GM12801 (cell line): Measurements from ENCODE around the gene ATP5MG.

Experiments
- TF ChIP-seq, protein P1 (sequence below): IDR thresholded peaks from one replicate; pipeline ENCODE4 v1.5.1; 2011; ENCODE audit warnings: control low read depth; ENCODE audit not compliant: insufficient read length; ENCODE audit errors: extremely low read depth

ATP5MG gene

DNA sequence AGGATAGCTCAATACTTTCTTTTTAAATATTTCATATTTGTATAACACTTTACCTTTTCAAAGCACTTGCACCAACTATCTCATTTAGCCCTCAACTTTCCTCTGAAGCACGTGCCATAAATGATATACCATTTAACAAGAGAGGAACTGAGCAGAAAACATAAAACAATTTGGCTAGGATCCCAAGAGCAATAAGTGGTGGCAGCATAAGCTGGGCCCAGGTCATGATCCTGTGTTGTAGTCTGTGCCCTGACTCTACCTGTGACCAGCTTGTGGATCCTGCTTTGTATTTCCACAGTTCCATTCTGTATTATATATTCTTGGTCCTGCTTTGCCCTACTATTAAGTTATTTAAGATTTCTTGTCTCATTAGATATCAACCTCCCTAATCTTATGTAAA, 11.5 kb downstream of the ATP5MG start:
- TF ChIP-seq, protein P1, sequence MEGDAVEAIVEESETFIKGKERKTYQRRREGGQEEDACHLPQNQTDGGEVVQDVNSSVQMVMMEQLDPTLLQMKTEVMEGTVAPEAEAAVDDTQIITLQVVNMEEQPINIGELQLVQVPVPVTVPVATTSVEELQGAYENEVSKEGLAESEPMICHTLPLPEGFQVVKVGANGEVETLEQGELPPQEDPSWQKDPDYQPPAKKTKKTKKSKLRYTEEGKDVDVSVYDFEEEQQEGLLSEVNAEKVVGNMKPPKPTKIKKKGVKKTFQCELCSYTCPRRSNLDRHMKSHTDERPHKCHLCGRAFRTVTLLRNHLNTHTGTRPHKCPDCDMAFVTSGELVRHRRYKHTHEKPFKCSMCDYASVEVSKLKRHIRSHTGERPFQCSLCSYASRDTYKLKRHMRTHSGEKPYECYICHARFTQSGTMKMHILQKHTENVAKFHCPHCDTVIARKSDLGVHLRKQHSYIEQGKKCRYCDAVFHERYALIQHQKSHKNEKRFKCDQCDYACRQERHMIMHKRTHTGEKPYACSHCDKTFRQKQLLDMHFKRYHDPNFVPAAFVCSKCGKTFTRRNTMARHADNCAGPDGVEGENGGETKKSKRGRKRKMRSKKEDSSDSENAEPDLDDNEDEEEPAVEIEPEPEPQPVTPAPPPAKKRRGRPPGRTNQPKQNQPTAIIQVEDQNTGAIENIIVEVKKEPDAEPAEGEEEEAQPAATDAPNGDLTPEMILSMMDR = no peak

DNA sequence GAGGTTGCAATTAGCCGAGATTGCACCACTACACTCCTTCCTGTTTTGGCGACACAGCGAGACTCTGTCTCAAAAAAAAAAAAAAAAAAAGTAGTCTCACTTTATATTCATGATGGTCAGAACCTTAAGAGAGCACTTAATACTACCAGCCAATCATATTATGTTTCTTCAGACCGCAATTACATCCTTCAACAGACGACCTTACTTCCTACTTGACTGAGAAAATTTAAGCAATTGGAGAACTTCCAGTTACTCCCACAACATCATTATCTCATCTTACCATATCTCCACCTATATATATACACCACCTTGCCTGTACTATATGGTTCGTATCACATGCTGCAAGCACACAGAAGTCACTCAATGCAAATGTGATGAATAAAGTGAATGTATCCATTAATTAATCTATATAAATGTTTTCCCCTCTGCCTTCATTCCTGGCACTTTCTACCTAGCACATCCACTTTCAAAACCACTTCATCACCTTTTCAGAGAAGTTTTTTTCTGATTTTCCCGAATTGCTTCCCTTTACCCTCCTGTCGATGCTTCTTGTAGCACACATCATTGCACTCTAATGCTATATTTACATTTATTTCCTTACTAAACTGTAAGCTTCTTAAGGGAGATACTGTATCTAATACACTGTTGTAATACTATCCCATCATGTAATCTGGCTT, 13.8 kb downstream of the ATP5MG start:
- TF ChIP-seq, protein P1 = no peak

DNA sequence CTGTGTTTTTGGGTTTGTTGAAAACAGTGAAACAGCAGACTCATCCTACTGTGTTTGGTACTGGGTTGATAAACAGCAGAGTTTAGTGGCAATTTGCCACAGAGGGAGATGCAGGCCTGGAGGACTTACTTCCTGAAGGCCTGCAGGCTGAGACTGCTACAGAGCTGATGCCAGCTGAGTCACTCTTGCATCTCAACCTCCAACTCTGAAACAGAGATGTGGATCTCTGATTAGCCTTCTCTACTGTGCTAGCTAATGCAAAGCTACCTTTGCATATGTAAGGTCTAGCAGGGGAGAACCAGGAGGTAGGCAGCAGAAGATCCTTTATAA, 14.3 kb downstream of the ATP5MG start:
- TF ChIP-seq, protein P1 = no peak

DNA sequence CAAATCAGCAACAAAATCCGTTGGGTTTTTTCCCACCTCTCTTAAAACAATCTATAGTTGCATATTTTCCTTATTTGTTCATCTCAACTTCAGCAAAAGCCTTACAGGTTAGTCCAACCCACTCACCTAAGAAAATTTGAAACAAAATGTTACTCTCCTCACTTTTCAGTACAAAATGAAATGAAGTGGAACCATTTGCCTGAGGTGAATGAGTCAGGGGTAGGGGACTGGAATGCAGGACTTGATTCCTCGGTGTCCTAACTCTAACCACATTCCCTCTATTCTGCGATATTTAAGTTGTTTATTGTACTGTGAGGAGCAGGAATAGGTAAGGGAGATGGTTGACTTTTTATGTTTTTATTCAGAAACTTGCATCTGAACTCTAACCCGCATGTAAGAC, 16.4 kb downstream of the ATP5MG start:
- TF ChIP-seq, protein P1 = no peak

DNA sequence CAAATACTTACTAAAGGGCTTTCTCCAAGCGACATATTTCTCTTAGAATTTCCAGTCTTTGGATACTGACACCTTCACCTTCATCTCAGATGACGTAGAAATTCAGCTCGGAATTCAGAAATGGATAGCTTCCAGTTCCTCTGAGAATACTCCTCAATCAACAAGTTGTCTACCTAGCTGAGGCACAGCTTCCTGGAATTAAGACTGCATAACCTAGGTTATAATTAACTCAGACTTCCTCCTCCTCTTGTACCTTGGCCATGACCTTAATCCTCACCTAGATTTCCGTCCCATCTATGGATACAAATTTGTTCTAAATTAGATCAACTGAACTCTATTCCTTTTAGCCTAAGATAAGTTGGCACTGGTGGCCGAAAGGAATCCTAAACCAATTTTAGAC, 17.4 kb downstream of the ATP5MG start:
- TF ChIP-seq, protein P1 = no peak

DNA sequence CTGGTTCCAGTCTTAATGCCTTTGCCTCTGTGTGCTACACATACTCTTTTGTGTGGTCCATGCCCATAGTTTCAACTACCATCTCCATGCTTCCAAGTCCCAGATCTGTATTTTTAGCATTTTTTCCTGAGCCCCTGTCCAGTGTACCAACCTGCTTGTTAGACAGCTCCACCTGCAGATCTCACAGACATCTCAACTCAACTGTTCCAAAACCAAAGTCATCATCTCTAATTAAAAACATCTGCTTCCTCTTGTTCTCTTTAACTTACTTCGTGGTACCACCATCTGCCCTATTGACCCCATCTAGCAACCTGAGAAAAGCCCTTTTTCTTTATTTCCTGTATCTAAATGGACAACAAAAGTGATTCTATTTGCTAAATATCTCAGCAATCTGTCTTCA, 26.3 kb downstream of the ATP5MG start:
- TF ChIP-seq, protein P1 = no peak

DNA sequence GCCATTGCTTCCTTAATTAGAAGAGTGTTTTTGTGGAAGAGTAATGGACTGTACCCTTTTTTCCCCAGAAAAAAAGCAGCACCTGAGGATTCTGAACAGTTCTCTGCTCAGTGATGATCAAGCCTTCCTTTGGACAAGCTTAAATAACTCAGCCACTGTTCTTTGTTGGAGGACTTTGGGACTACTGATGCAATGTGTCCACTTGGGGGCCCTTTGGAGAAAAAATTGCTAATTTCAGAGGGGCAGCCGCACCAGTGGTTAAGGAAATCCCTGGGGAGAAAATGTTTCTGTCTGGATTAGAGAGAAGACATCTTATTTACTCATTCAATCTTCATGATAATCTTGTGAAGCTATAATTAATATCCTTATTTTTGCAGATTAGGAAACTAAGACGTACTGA, 29.6 kb downstream of the ATP5MG start:
- TF ChIP-seq, protein P1 = no peak
